Mesothelial cell of epicardium (in vitro differentiated cells): ENCODE data around the gene GADL1. TPM values are rescaled to one million over a fixed set of nuclear protein-coding genes. Genes with fewer than 3 reads are reported as not detected.

ENCODE experiments used
- DNase-seq, 2 experiments: peaks; one replicate each; pipeline ENCODE4 v3.0.0; 2021; ENCODE audit warnings: low spot score in 2 of 2; ENCODE audit not compliant: unreplicated experiment in 2 of 2
- H3K27ac Mint-ChIP-seq: 2 replicates; pipeline ENCODE4 v1.8.0; 2021; ENCODE audit warnings: mixed read lengths
- H3K27me3 Mint-ChIP-seq: 2 replicates; pipeline ENCODE4 v1.8.0; 2021; ENCODE audit warnings: low read depth, mixed read lengths
- H3K36me3 Mint-ChIP-seq: 2 replicates; pipeline ENCODE4 v1.8.0; 2021; ENCODE audit warnings: mixed read lengths
- H3K4me1 Mint-ChIP-seq: 2 replicates; pipeline ENCODE4 v1.8.0; 2021; ENCODE audit warnings: mixed read lengths
- H3K4me3 Mint-ChIP-seq: 2 replicates; pipeline ENCODE4 v1.8.0; 2021; ENCODE audit warnings: mild to moderate bottlenecking, moderate library complexity, mixed read lengths
- H3K9me3 Mint-ChIP-seq: 2 replicates; pipeline ENCODE4 v1.8.0; 2021; ENCODE audit warnings: mixed read lengths
- total RNA-seq: library from RNA; stranded (reverse); gene quantifications from 3 replicates; pipeline ENCODE4 v1.2.1, GENCODE V29; 2021
- TF ChIP-seq, protein P1 (sequence below): fragments of 200-600 bp; sonication (generic); IDR thresholded peaks from one replicate; pipeline ENCODE4 v1.5.0; 2021; ENCODE audit warnings: antibody characterized with exemption; ENCODE audit not compliant: unreplicated experiment

GADL1 gene
- total RNA-seq, 1 donor from 2014 or later: 4.6 TPM

DNA sequence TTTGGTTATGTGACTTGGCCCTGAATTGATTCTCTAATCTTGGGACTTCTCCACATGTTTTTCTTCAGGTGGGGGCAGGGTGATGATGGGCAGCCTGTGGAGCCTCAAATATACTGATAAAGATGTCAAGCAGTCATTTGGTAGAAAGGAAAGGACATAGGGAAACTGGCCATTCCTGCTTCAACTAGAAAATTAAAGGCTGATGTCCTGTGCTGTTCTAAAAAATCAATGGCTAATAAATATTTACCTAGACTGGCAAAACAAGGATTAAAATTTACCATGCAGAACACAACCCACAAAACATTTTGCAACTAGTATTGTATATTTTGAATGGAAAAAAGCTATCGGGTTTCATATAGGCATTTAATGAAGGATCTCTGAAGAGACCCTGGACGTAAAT lies 133.7 kb downstream of the GADL1 start:
- Mint-ChIP-seq H3K27me3 (no peaks in the 10 kb centered on the region), H3K27ac (no peak overlapping the region), H3K36me3 (no peaks in the 10 kb centered on the region), H3K4me3 (no peak overlapping the region), H3K4me1 (peaks cover 12% of the 10 kb centered on the region), H3K9me3 (no peaks in the 10 kb centered on the region)
- DNase-seq: no peak
- TF ChIP-seq, protein P1, sequence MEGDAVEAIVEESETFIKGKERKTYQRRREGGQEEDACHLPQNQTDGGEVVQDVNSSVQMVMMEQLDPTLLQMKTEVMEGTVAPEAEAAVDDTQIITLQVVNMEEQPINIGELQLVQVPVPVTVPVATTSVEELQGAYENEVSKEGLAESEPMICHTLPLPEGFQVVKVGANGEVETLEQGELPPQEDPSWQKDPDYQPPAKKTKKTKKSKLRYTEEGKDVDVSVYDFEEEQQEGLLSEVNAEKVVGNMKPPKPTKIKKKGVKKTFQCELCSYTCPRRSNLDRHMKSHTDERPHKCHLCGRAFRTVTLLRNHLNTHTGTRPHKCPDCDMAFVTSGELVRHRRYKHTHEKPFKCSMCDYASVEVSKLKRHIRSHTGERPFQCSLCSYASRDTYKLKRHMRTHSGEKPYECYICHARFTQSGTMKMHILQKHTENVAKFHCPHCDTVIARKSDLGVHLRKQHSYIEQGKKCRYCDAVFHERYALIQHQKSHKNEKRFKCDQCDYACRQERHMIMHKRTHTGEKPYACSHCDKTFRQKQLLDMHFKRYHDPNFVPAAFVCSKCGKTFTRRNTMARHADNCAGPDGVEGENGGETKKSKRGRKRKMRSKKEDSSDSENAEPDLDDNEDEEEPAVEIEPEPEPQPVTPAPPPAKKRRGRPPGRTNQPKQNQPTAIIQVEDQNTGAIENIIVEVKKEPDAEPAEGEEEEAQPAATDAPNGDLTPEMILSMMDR: no peak

- TF ChIP-seq, protein P1: no peak
- Mint-ChIP-seq H3K4me3 (no peak overlapping the region), H3K27ac (no peak overlapping the region), H3K36me3 (no peaks in the 10 kb centered on the region), H3K4me1 (peaks cover 17% of the 10 kb centered on the region), H3K27me3 (no peaks in the 10 kb centered on the region), H3K9me3 (no peaks in the 10 kb centered on the region)
- DNase-seq: no peak
Measured at GRCh38 chr3:30760040-30760695, 134.3 kb downstream of the GADL1 start.

GRCh38 chr3:30756218-30756617 lies 138.2 kb downstream of the GADL1 start:
- Mint-ChIP-seq H3K4me1 (peaks cover 32% of the 10 kb centered on the region), H3K27ac (no peak overlapping the region), H3K36me3 (no peaks in the 10 kb centered on the region), H3K27me3 (no peaks in the 10 kb centered on the region), H3K9me3 (no peaks in the 10 kb centered on the region), H3K4me3 (no peak overlapping the region)
- TF ChIP-seq, protein P1: no peak
- no peak for DNase-seq

GRCh38 chr3:30754426-30754825 lies 140.0 kb downstream of the GADL1 start:
- TF ChIP-seq, protein P1: no peak
- H3K27ac Mint-ChIP-seq: peak overlapping the region; percentile 9
- no peaks in the 10 kb centered on the region for H3K9me3 Mint-ChIP-seq
- peaks cover 26% of the 10 kb centered on the region for H3K4me1 Mint-ChIP-seq
- H3K27me3 Mint-ChIP-seq: no peaks in the 10 kb centered on the region
- no peak for DNase-seq
- H3K36me3 Mint-ChIP-seq: no peaks in the 10 kb centered on the region
- H3K4me3 Mint-ChIP-seq: no peak overlapping the region

- H3K27ac Mint-ChIP-seq: no peak overlapping the region
- H3K9me3 Mint-ChIP-seq: no peaks in the 10 kb centered on the region
- H3K4me1 Mint-ChIP-seq: peaks cover 33% of the 10 kb centered on the region
- H3K27me3 Mint-ChIP-seq: no peaks in the 10 kb centered on the region
- DNase-seq: no peak
- TF ChIP-seq, protein P1: no peak
- no peaks in the 10 kb centered on the region for H3K36me3 Mint-ChIP-seq
- H3K4me3 Mint-ChIP-seq: no peak overlapping the region
Measured at GRCh38 chr3:30753766-30754165, 140.7 kb downstream of the GADL1 start.
